NT2/D1 (cell line): ENCODE measurements around the gene PTPN6.

Source experiments
- DNase-seq: peaks from one replicate; pipeline ENCODE4 v3.0.0-alpha.2; 2011; ENCODE audit warnings: low read depth, low spot score
- H3K27me3 ChIP-seq: 2 replicates; pipeline ENCODE4 v1.6.0; 2011; ENCODE audit warnings: mild to moderate bottlenecking; ENCODE audit not compliant: insufficient read length, insufficient read depth
- H3K36me3 ChIP-seq: 2 replicates; pipeline ENCODE4 v1.6.1; 2011; ENCODE audit warnings: mild to moderate bottlenecking, low read length, mixed read lengths; ENCODE audit not compliant: insufficient read depth, insufficient read length
- H3K4me1 ChIP-seq: 2 replicates; pipeline ENCODE4 v1.5.1; 2011; ENCODE audit not compliant: insufficient read depth, insufficient read length
- H3K4me3 ChIP-seq: 2 replicates; pipeline ENCODE4 v1.5.1; 2011; ENCODE audit warnings: low read depth; ENCODE audit not compliant: insufficient read length
- H3K9ac ChIP-seq: 2 replicates; pipeline ENCODE4 v1.6.0; 2011; ENCODE audit warnings: low read depth; ENCODE audit not compliant: insufficient read length
- H3K9me3 ChIP-seq: 2 replicates; pipeline ENCODE4 v1.5.1; 2011; ENCODE audit warnings: mild to moderate bottlenecking, low read length; ENCODE audit not compliant: insufficient read depth
- SUZ12 ChIP-seq: IDR thresholded peaks from 2 replicates; pipeline ENCODE4 v1.6.1; 2011; ENCODE audit not compliant: insufficient read length, insufficient read depth; ENCODE audit errors: extremely low read depth
- YY1 ChIP-seq: IDR thresholded peaks from 2 replicates; pipeline ENCODE4 v1.6.1; 2011; ENCODE audit not compliant: insufficient read length, insufficient read depth
- ZNF274 ChIP-seq: IDR thresholded peaks from 2 replicates; pipeline ENCODE4 v1.6.1; 2011; ENCODE audit warnings: mild to moderate bottlenecking, low read depth, low read length

The PTPN6 gene

GRCh38 chr12:6944381-6945186 lies 6.6 kb upstream of the PTPN6 start:
- peak overlapping the region; percentile 97 for H3K4me3 ChIP-seq
- H3K27me3 ChIP-seq = no peaks in the 10 kb centered on the region
- H3K4me1 ChIP-seq = peaks cover 23% of the 10 kb centered on the region
- H3K9ac ChIP-seq = peak overlapping the region; percentile 100
- H3K36me3 ChIP-seq = peaks cover 50% of the 10 kb centered on the region
- peak; percentile 99 for DNase-seq
- TF ChIP-seq YY1 = no peak
- no peak for TF ChIP-seq SUZ12
- TF ChIP-seq ZNF274 = no peak
- H3K9me3 ChIP-seq = no peaks in the 10 kb centered on the region

- peak overlapping the region; percentile 52 for H3K4me3 ChIP-seq
- DNase-seq = no peak
- no peaks in the 10 kb centered on the region for H3K27me3 ChIP-seq
- peak overlapping the region; percentile 100 for H3K9ac ChIP-seq
- H3K36me3 ChIP-seq = peaks cover 40% of the 10 kb centered on the region
- TF ChIP-seq ZNF274 (no peak), SUZ12 (no peak), YY1 (no peak)
- peaks cover 23% of the 10 kb centered on the region for H3K4me1 ChIP-seq
- no peaks in the 10 kb centered on the region for H3K9me3 ChIP-seq
Measured at GRCh38 chr12:6945613-6946012, 5.5 kb upstream of the PTPN6 start.

GRCh38 chr12:6946033-6946919 lies 4.9 kb upstream of the PTPN6 start:
- H3K27me3 ChIP-seq = no peaks in the 10 kb centered on the region
- H3K4me3 ChIP-seq = peak overlapping the region; percentile 52
- no peaks in the 10 kb centered on the region for H3K9me3 ChIP-seq
- peaks cover 25% of the 10 kb centered on the region for H3K4me1 ChIP-seq
- DNase-seq = peak; percentile 95
- peak overlapping the region; percentile 100 for H3K9ac ChIP-seq
- peaks cover 33% of the 10 kb centered on the region for H3K36me3 ChIP-seq
- no peak for TF ChIP-seq ZNF274
- no peak for TF ChIP-seq SUZ12
- no peak for TF ChIP-seq YY1

DNA sequence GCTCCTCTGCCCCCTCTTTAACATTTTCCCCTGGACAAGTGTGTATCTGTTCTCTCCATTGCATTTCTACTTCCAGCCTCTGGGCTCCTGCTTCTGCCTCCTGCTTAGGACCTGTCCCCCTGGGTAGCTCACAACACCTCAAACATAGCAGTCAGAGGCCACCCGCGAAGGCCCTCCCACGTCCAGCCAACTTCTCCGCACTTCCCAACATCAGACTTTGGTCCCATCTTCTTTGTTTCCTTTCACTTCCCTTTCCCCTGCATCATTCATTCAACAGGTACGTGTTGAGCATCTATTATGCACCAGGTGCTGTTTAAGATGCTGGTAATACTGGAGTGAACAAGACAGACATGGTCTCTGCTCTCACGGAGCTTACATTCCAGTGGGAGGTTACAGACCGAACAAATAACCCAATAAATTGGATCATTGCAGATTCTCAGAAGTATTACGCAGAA lies 4.2 kb upstream of the PTPN6 start:
- peaks cover 27% of the 10 kb centered on the region for H3K36me3 ChIP-seq
- peak overlapping the region; percentile 72 for H3K9ac ChIP-seq
- no peak for TF ChIP-seq SUZ12
- no peak for TF ChIP-seq YY1
- no peak for TF ChIP-seq ZNF274
- peaks cover 26% of the 10 kb centered on the region for H3K4me1 ChIP-seq
- no peaks in the 10 kb centered on the region for H3K27me3 ChIP-seq
- no peaks in the 10 kb centered on the region for H3K9me3 ChIP-seq
- peak overlapping the region; percentile 52 for H3K4me3 ChIP-seq
- DNase-seq = no peak

DNA sequence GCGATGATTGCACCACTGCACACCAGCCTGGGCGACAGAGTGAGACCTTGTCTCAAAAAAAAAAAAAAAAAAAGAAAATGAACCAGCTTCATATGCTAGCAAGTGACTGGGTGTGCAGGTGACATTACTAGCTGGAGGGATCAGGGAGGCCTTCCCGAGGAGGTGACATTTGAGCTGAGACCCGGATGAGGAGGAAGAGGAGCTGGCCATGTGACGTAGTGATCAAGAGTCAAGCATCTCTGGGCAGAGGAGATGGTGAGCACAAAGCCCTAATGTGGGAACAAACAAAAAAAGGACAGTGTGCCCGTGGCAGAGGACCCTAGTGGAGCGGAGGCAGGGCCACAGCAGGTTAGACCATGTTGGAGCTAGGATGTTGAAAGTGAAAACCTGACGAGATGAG lies 3.5 kb upstream of the PTPN6 start:
- no peak overlapping the region for H3K9ac ChIP-seq
- DNase-seq = no peak
- no peaks in the 10 kb centered on the region for H3K9me3 ChIP-seq
- TF ChIP-seq ZNF274 = no peak
- peaks cover 20% of the 10 kb centered on the region for H3K36me3 ChIP-seq
- H3K27me3 ChIP-seq = no peaks in the 10 kb centered on the region
- no peak overlapping the region for H3K4me3 ChIP-seq
- peaks cover 33% of the 10 kb centered on the region for H3K4me1 ChIP-seq

DNA sequence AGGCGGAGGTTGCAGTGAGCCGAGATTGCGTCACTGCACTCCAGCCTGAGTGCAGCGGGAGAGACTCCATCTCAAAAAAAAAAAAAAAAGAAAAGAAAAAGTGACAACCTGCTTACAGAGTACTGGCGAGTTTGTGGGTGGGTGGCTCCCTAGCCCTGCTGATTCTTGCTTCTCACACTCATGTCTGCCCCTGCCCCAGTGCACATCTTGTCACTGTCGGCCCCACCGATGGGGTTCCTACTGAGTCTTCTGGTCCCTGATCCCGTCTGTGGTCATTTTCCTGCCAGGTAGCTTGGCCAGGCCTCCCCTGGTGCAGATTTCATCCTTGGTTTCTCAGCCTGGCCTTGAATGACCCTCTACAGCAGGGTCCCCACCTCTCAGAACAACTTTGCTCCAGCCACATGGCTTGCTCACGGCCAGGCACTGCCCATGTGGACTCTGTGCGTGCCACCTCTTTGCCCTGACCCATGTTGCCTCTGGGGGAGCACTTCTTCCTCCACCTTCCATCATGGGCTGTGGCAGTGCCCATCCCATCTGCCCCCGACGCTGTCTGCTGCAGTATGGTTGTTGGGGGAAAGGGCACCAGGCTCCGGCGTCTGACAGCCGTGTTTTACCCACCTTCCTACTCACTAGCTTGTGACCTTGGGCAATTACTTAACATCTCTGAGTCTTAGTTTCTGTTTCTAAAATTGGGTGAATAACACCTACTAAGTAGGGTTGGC lies 2.1 kb upstream of the PTPN6 start:
- Histone ChIP-seq H3K27me3 (no peaks in the 10 kb centered on the region), H3K9ac (peak overlapping the region; percentile 14), H3K9me3 (no peaks in the 10 kb centered on the region), H3K36me3 (peaks cover 19% of the 10 kb centered on the region), H3K4me3 (no peak overlapping the region), H3K4me1 (peaks cover 45% of the 10 kb centered on the region)
- no peak for DNase-seq
- TF ChIP-seq ZNF274 (no peak), SUZ12 (no peak), YY1 (no peak)

GRCh38 chr12:6950401-6950801 lies 755 bp upstream of the PTPN6 start:
- Histone ChIP-seq H3K9me3 (no peaks in the 10 kb centered on the region), H3K9ac (no peak overlapping the region), H3K4me3 (no peak overlapping the region), H3K27me3 (no peaks in the 10 kb centered on the region), H3K4me1 (peaks cover 40% of the 10 kb centered on the region), H3K36me3 (peaks cover 15% of the 10 kb centered on the region)
- no peak for DNase-seq
- no peak for TF ChIP-seq SUZ12
- TF ChIP-seq ZNF274 = no peak
- no peak for TF ChIP-seq YY1
